ENCODE measurements around the gene CHD6. TPM values are rescaled to one million over a fixed set of nuclear protein-coding genes. Genes with fewer than 3 reads are reported as not detected.

CHD6 gene
- total and polyA plus RNA-seq, 2 of the 13 experiments (the other 11 are each of a cell fraction or from before 2014, with no cell fraction given), result 14.4 to 52.0 TPM

- TF ChIP-seq RFXAP (CRISPR knock-in tag; IDR thresholded peaks at IDR 0.05; ENCODE audit: borderline replicate concordance) (no peak), EEA1 (CRISPR knock-in tag; IDR thresholded peaks at IDR 0.05; ENCODE audit: borderline replicate concordance) (no peak), ZNF329 (CRISPR knock-in tag; IDR thresholded peaks at IDR 0.05; ENCODE audit: low read depth) (no peak), ZNF660 (CRISPR knock-in tag; IDR thresholded peaks at IDR 0.05; ENCODE audit: borderline replicate concordance, low read depth) (no peak), ZNF367 (CRISPR knock-in tag; IDR thresholded peaks at IDR 0.05; ENCODE audit: borderline replicate concordance) (no peak), ZBTB14 (CRISPR knock-in tag; IDR thresholded peaks at IDR 0.05) (no peak), HNRNPH1 (optimal IDR thresholded peaks at IDR 0.05; ENCODE audit: low read depth, low read length) (no peak), YEATS4 (CRISPR knock-in tag; IDR thresholded peaks at IDR 0.05; ENCODE audit: borderline replicate concordance) (no peak), FOXO1 (CRISPR knock-in tag; IDR thresholded peaks at IDR 0.05) (peak; percentile 84; the same call in 1 of the 2 replicates), PRDM10 (CRISPR knock-in tag; IDR thresholded peaks at IDR 0.05; ENCODE audit: low read depth) (no peak), GZF1 (CRISPR knock-in tag; IDR thresholded peaks at IDR 0.05) (no peak), ZNF644 (CRISPR knock-in tag; IDR thresholded peaks at IDR 0.05; ENCODE audit: low read depth) (0 out of 2 replicates have a peak, but pooled peaks have one; percentile 70), ASH2L (IDR thresholded peaks at IDR 0.05; ENCODE audit: insufficient read length, low read depth, low read length) (no peak), HNF1B (CRISPR knock-in tag; IDR thresholded peaks at IDR 0.05) (peak; percentile 97), ZSCAN21 (CRISPR knock-in tag; IDR thresholded peaks at IDR 0.05; ENCODE audit: borderline replicate concordance) (0 out of 2 replicates have a peak, but pooled peaks have one; percentile 43), ZNF430 (CRISPR knock-in tag; IDR thresholded peaks at IDR 0.05) (no peak), ADNP (CRISPR knock-in tag; IDR thresholded peaks at IDR 0.05) (no peak), PPARG (CRISPR knock-in tag; conservative IDR thresholded peaks at IDR 0.05) (peak; percentile 93), PRMT3 (CRISPR knock-in tag; IDR thresholded peaks at IDR 0.05; ENCODE audit: borderline replicate concordance, low read depth) (no peak), ZNF136 (CRISPR knock-in tag; IDR thresholded peaks at IDR 0.05; ENCODE audit: low read depth) (no peak), ZC3H4 (CRISPR knock-in tag; IDR thresholded peaks at IDR 0.05; ENCODE audit: borderline replicate concordance) (no peak), RFX5 (IDR thresholded peaks at IDR 0.05; ENCODE audit: low read depth, low read length) (no peak), ZNF414 (CRISPR knock-in tag; IDR thresholded peaks at IDR 0.05) (0 out of 2 replicates have a peak, but pooled peaks have one; percentile 81)
Observed at GRCh38 chr20:41594514-41595322, 23.5 kb downstream of the CHD6 start (continued).

Measured in HepG2 (cell line).